MCF 10A (cell line): ENCODE measurements around the gene NASP. TPM values are rescaled to one million over a fixed set of nuclear protein-coding genes. Genes with fewer than 3 reads are reported as not detected.

ENCODE experiments used
- BruUV-seq: library from RNA; stranded (reverse); fragments of 400-500 nt; replicated peaks from 2 replicates; lab custom pipeline; 2021; lab: Mats Ljungman, UMichigan
- CTCF ChIA-PET: fragments of 300-600 bp; sonication (Branson Sonifier 250); formaldehyde crosslinking; extraction: SDS; loops from one replicate; lab custom pipeline; 2021; ENCODE audit warnings: antibody characterized with exemption, inconsistent platforms; lab: Yijun Ruan, JAX
- POLR2A ChIA-PET: fragments of 300-600, 350-650 bp; sonication (Branson Sonifier 250); formaldehyde crosslinking; extraction: SDS; loops from one replicate; lab custom pipeline; 2020; ENCODE audit warnings: antibody characterized with exemption, inconsistent platforms; lab: Yijun Ruan, JAX
- DNase-seq: peaks from one replicate; pipeline ENCODE4 v3.0.0-alpha.2; 2018; ENCODE audit not compliant: unreplicated experiment
- H3K27ac Mint-ChIP-seq: one replicate; pipeline ENCODE4 v1.8.0; 2022; ENCODE audit warnings: mild to moderate bottlenecking, low read depth, mixed read lengths; ENCODE audit not compliant: unreplicated experiment
- H3K27me3 Mint-ChIP-seq: one replicate; pipeline ENCODE4 v1.8.0; 2022; ENCODE audit warnings: mixed read lengths; ENCODE audit not compliant: insufficient read depth, unreplicated experiment
- H3K36me3 Mint-ChIP-seq: one replicate; pipeline ENCODE4 v1.8.0; 2022; ENCODE audit warnings: mild to moderate bottlenecking, moderate library complexity, mixed read lengths; ENCODE audit not compliant: insufficient read depth, unreplicated experiment
- H3K4me1 Mint-ChIP-seq: one replicate; pipeline ENCODE4 v1.8.0; 2022; ENCODE audit warnings: mixed read lengths; ENCODE audit not compliant: insufficient read depth, unreplicated experiment
- H3K4me3 Mint-ChIP-seq: one replicate; pipeline ENCODE4 v1.8.0; 2022; ENCODE audit warnings: mild to moderate bottlenecking, moderate library complexity, mixed read lengths; ENCODE audit not compliant: unreplicated experiment
- H3K9me3 Mint-ChIP-seq: one replicate; pipeline ENCODE4 v1.8.0; 2022; ENCODE audit warnings: mixed read lengths; ENCODE audit not compliant: unreplicated experiment
- intact Hi-C: fragments of 100-400 bp; cut with micrococcal nuclease; formaldehyde crosslinking; loops from 2 replicates; pipeline ENCODE4 v1.14.1; 2022
- total RNA-seq: library from RNA; stranded (reverse); gene quantifications from 2 replicates; pipeline ENCODE4 v1.2.3, GENCODE V29; 2022
- TF ChIP-seq, protein P1 (sequence below): fragments of 200-600 bp; IDR thresholded peaks from one replicate; pipeline ENCODE4 v1.8.0; 2022; ENCODE audit warnings: antibody characterized with exemption, mild to moderate bottlenecking; ENCODE audit not compliant: unreplicated experiment

The NASP gene
- total RNA-seq, 1 experiment from 2014 or later, result 84.6 TPM

DNA sequence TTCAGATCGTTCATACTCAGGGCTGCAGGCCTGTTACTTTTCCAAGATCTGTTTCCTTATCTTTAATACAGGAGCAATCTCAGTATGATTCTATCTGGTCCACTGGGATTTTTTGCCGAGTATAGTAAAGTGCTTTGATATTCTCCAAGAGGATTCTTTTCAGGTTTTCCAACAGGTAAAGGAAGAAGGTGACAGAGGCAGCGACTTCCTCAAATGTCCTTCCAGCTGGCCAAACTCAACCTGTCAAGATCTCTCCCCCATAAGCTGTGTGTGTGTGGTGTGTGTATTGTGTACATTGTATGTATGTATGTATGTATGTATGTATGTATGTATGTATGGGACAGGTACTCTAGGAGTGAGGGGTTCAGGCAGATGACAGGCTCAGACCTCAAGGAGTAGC is 32.2 kb upstream of the NASP start:
- ChIA-PET CTCF (interaction anchor here (0.8 to 4.7 kb wide), 3 partner anchors 18 to 39 kb away, joined by 3 to 30 read pairs (median 3); no protein-coding TSS in a partner anchor), POLR2A (interaction anchor here (0.5 to 11.7 kb wide), 21 partner anchors 7 to 1395 kb away, joined by 3 to 272 read pairs (median 6); partner anchors contain the start of genes CCDC163, GPBP1L1, HECTD3 and MMACHC)
- no peaks in the 10 kb centered on the region for H3K9me3 Mint-ChIP-seq
- no peaks in the 10 kb centered on the region for H3K27me3 Mint-ChIP-seq
- DNase-seq, result no peak
- intact Hi-C loops, result no loop called here
- H3K36me3 Mint-ChIP-seq, result peaks cover 11% of the 10 kb centered on the region
- TF ChIP-seq, protein P1, sequence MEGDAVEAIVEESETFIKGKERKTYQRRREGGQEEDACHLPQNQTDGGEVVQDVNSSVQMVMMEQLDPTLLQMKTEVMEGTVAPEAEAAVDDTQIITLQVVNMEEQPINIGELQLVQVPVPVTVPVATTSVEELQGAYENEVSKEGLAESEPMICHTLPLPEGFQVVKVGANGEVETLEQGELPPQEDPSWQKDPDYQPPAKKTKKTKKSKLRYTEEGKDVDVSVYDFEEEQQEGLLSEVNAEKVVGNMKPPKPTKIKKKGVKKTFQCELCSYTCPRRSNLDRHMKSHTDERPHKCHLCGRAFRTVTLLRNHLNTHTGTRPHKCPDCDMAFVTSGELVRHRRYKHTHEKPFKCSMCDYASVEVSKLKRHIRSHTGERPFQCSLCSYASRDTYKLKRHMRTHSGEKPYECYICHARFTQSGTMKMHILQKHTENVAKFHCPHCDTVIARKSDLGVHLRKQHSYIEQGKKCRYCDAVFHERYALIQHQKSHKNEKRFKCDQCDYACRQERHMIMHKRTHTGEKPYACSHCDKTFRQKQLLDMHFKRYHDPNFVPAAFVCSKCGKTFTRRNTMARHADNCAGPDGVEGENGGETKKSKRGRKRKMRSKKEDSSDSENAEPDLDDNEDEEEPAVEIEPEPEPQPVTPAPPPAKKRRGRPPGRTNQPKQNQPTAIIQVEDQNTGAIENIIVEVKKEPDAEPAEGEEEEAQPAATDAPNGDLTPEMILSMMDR, result no peak
- H3K4me3 Mint-ChIP-seq, result peak overlapping the region; percentile 97
- H3K4me1 Mint-ChIP-seq, result peaks cover 12% of the 10 kb centered on the region
- no TSS peak for BruUV-seq
- H3K27ac Mint-ChIP-seq, result peak overlapping the region; percentile 94

DNA sequence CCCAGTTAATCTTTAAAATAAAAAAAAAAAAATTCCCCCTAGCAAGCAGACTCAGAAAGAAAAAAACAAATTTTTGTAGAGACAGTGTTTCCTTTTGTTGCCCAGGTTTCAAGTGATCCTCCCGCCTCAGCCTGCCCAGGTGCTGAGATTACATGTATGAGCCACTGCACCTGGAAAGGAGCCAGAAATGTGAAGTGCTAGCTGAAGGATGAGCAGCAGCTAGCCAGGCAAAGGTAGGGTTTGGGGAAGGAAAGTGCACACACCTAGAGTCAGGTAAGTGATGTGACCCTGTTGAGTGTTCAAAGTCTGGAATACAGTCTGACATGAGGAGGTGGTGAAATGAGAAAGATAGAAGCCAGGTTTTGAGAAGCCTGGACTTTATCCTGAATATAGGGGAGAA is 31.5 kb upstream of the NASP start:
- no TSS peak for BruUV-seq

DNA sequence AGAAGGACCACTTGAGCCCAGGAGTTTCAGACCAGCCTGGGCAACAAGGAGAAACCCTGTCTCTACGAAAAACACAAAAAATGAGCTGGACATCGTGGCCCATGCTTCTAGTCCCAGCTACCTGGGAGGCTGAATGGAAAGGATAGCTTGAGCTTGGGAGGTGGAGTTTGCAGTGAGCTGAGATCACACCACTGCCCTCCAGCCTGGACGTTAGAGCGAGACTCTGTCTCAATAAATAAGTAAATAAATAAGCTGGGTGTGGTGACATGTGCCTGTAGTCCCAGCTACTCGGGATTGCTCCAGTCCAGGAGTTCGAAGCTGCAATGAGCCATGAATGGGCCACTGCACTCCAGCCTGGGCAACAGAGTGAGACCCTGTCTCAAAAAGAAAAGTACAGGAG is 29.6 kb upstream of the NASP start:
- no peak for DNase-seq
- intact Hi-C loops, result no loop called here
- BruUV-seq, result no TSS peak
- Mint-ChIP-seq H3K36me3 (peaks cover 11% of the 10 kb centered on the region), H3K4me1 (peaks cover 20% of the 10 kb centered on the region), H3K9me3 (no peaks in the 10 kb centered on the region), H3K27ac (no peak overlapping the region), H3K4me3 (no peak overlapping the region), H3K27me3 (no peaks in the 10 kb centered on the region)
- TF ChIP-seq, protein P1, result no peak
- ChIA-PET CTCF (interaction anchor here (1.4 to 4.7 kb wide), 2 partner anchors 15 to 61 kb away, joined by 5 to 30 read pairs; no protein-coding TSS in a partner anchor), POLR2A (interaction anchor here (1.3 to 11.7 kb wide), 4 partner anchors 16 to 42 kb away, joined by 3 to 272 read pairs (median 8); partner anchors contain the start of gene PRDX1)

More for the DNA sequence above, 31.5 kb upstream of the NASP start:
- Mint-ChIP-seq H3K27ac (peak overlapping the region; percentile 13), H3K27me3 (no peaks in the 10 kb centered on the region), H3K36me3 (peaks cover 11% of the 10 kb centered on the region), H3K9me3 (no peaks in the 10 kb centered on the region), H3K4me1 (peaks cover 15% of the 10 kb centered on the region), H3K4me3 (peak overlapping the region; percentile 97)
- TF ChIP-seq, protein P1, result no peak
- peak; percentile 81 for DNase-seq
- intact Hi-C loops, result no loop called here
- ChIA-PET CTCF (interaction anchor here (0.6 to 4.7 kb wide), 3 partner anchors 17 to 51 kb away, joined by 3 to 30 read pairs (median 3); no protein-coding TSS in a partner anchor), POLR2A (interaction anchor here (0.6 to 11.7 kb wide), 14 partner anchors 10 to 1966 kb away, joined by 3 to 272 read pairs (median 4); partner anchors contain the start of genes CCDC163, GPBP1L1, MMACHC and PLK3)

DNA sequence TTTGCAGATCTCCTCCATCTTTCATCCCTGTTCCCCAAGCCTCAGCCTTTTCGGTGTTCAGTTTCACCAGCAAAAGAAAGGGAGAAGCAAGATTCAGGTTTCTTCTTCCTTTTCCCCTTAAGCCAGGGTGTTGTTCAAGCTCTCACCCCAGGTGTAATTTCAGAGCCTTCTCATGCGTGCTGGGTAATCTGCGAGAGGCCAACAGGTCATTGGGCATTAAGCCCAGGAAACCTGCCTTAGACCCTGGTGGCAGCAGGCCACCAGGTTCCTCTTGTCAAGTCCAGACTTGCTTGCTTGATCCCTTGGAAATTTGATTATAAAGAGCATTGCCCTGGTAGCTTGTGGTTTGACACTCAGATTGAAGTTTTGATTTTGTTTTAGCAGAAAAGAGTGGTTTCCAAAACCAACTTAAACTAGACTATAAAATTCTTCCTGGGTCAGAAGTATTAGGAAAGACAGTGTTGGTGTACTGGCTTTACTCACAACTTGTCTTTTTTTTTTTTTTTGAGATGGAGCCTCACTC is 26.4 kb upstream of the NASP start:
- no TSS peak for BruUV-seq
- peaks cover 13% of the 10 kb centered on the region for H3K4me1 Mint-ChIP-seq
- DNase-seq, result peak; percentile 91
- H3K27me3 Mint-ChIP-seq, result no peaks in the 10 kb centered on the region
- peaks cover 28% of the 10 kb centered on the region for H3K36me3 Mint-ChIP-seq
- peak overlapping the region; percentile 38 for H3K4me3 Mint-ChIP-seq
- ChIA-PET POLR2A (interaction anchor here (0.6 to 11.7 kb wide), 16 partner anchors 9 to 1230 kb away, joined by 3 to 272 read pairs (median 3); partner anchors contain the start of genes NASP, PRDX1, TESK2 and TOE1), CTCF (interaction anchor here (0.7 to 6.0 kb wide), 7 partner anchors 8 to 540 kb away, joined by 3 to 25 read pairs (median 4); no protein-coding TSS in a partner anchor)
- intact Hi-C loops, result no loop called here
- H3K9me3 Mint-ChIP-seq, result no peaks in the 10 kb centered on the region
- H3K27ac Mint-ChIP-seq, result peak overlapping the region; percentile 78
- TF ChIP-seq, protein P1, result no peak
